DMS79 (cell line): ENCODE results near the gene EEIG1.

Experiments used
- DNase-seq: peaks from one replicate; lab custom pipeline; 2025; lab: John Stamatoyannopoulos, UW

EEIG1 gene

GRCh38 chr9:127941062-127941960, 39.5 kb downstream of the EEIG1 start:
- peak; percentile 59 for DNase-seq

DNA sequence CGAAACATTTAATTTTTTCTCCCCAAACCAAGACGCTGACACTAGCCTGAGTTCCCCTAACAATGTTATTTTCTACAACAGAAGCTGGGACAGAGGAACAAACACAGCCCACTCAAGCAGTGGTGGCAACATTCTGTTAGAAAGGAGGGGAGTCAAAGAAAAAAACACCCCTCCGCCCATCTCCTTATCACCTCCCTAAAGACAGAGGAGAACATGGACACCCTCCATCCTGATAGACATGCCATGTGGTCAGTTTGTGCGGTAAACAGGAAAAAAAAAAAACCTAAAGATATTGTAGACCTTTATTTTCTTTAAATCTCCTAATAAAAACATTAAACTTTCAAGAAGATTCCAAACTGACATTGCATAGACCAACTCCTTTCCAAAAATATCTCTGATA, 40.2 kb downstream of the EEIG1 start:
- DNase-seq: no peak

DNA sequence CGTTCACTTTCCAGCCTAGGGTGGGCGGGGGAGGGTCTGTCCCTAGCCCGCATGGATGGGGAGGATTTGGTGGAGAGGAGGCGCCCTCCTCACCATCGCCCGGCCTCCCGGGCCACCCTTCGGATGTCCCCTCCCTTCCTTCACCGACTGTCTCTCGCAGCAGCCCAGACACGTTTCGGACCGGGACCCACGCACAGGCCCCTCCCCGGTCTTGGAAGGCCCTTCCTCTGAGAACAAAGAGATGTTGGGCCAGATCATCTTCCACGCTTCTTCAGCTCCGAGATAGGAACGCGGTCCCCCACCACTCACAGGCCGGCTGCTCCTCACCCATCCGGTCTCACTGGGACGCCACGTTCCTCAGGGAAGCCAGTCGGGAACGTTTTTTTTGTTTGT, 42.5 kb downstream of the EEIG1 start:
- DNase-seq: no peak

DNA sequence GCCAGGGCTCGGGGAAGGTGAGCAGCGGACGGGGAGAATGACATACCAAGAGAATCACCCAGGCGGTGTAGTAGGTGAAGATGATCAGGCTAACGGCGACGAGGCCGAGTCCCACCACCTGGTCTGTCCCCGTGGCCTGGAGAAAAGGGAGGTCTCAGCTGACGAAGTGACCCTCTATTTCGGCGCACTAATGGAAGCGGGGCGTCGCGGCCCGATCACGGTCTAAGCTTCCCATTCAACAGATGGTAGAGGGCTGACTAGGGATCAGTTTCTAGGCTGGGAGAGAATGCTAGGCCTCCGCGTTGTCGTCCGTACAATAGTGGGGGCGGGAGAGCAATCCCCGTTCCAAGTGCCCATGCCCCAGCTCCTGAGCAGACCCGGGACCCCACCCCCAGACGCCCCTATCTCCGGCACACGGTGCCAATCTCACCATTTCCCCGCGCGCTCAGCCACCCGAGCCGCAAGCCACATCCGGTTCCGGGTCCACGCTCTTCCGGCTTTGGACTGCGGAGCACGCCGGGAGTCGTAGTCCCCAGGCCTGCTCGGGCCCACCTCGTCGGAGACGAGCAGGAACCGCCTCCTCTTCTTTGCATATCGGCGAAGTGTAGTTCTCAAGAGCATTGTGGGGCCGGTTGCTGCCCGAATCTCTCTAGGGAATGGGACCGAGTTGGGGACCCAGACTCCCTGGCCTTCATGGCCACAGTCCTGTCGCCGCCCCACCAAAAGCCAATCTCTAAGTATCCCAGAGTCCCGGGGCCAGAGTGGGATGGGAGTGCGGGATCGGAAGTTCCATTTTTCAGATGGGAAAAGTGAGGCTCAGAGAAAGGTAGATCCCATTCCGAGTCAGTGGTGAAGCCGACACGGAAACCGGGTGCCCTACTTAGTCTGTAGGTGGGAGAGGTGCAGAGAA, 43.1 kb downstream of the EEIG1 start, which contains the start of gene DPM2:
Gene DPM2, minus strand, starts transcription at position 467 of the 910 bp plus-strand sequence. Its CDS starts 34 bp downstream, at position 433.
- peak; percentile 72 for DNase-seq

DNA sequence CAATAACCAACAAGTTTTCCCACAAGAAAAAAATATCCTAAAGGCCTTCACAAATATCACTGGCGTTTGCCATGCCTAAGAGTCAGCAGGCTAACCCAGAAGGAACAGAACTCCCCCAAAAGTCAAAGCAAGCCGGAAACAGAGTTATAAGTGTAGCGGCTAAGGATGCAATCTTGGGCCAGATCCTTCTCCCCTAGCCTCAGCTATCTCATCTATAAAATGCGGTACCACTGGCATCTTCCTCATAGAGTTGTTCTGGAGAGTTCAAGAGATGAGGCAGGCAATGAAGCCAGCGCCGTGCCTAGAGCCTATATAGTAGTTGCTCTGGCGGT, 43.8 kb downstream of the EEIG1 start:
- DNase-seq: no peak

DNA sequence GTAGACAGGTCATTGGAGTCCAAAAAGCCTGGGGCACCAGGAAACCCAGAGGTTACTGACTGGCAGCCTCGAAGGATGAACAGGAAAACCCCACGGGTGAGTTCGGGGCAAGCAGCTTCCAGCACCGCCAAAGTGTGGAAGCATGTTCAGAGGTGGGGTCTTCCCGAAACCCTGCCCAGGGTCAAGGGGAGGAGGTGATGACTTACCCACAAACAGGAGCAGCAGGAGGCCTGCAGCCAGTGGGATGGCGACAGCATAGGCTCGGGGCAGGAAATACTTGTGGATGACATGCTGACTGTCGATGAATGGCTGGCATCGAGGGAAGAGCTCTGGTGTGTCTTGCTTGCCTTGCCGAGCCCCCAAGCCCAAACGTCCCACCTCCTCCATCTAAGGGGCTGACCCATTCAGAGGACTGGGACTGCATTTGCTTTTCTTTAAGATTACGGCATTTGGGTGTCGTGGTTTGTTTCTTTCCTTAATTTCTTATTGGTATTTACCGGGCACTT, 44.4 kb downstream of the EEIG1 start:
- no peak for DNase-seq

GRCh38 chr9:127935765-127936221, 45.0 kb downstream of the EEIG1 start:
- no peak for DNase-seq

DNA sequence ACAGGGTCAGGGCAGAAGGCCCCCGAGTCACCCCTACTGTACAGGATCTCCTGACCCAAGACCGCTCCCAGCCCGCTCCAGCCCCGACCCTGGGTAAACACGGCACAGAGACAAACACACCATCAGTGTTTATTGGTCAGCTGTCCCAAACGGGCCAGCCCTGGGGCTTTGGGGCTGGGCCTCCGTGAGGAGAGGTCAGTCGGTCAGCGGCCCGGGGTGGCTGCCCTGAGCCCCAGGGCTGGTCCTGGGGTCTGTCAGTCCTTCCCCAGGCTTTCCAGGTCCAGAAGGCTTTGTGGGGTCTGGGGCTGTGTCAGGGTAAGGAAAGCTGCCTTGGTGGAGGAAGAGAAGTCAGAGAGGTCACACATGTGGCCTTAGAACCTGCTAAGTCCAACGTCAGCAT, 45.8 kb downstream of the EEIG1 start:
- no peak for DNase-seq

DNA sequence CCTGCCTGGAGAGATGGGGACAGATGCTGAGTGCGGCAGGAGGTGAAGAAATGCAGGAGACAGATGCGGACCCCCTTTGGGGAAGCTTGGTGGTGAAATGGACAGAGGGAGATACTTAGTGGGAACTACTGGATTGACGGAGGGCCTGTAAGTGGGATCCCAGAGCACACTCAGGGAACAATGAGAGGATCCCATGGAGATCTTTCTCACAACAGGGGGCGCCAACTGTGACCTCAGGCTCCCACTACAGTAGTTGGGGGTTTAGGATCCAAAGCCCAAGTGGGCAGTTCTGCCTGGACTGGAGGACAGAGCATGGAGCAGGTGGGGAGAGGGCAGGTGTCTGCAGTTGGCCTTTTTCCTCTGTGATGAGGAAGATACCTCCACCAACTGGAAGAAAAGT, 46.5 kb downstream of the EEIG1 start:
- DNase-seq: no peak

GRCh38 chr9:127931092-127931881, 49.5 kb downstream of the EEIG1 start:
- DNase-seq: peak; percentile 69
